IPS-18c (cell line): Measurements from ENCODE around the gene SUSD6.
"Not testable (repeated sequence)": the region's sequence is repeated elsewhere in the genome, so short reads cannot be mapped to it uniquely, and the experiment has no call there.

Source experiments
- H3K4me3 ChIP-seq: 2 replicates; pipeline ENCODE4 v1.7.0; 2013; ENCODE audit warnings: low read depth, mild to moderate bottlenecking, low read length, moderate library complexity; ENCODE audit not compliant: insufficient read depth
- H3K9me3 ChIP-seq: one replicate; pipeline ENCODE4 v1.6.1; 2013; ENCODE audit warnings: mild to moderate bottlenecking, low read length, moderate library complexity; ENCODE audit not compliant: control insufficient read depth, insufficient read depth

SUSD6 gene

DNA sequence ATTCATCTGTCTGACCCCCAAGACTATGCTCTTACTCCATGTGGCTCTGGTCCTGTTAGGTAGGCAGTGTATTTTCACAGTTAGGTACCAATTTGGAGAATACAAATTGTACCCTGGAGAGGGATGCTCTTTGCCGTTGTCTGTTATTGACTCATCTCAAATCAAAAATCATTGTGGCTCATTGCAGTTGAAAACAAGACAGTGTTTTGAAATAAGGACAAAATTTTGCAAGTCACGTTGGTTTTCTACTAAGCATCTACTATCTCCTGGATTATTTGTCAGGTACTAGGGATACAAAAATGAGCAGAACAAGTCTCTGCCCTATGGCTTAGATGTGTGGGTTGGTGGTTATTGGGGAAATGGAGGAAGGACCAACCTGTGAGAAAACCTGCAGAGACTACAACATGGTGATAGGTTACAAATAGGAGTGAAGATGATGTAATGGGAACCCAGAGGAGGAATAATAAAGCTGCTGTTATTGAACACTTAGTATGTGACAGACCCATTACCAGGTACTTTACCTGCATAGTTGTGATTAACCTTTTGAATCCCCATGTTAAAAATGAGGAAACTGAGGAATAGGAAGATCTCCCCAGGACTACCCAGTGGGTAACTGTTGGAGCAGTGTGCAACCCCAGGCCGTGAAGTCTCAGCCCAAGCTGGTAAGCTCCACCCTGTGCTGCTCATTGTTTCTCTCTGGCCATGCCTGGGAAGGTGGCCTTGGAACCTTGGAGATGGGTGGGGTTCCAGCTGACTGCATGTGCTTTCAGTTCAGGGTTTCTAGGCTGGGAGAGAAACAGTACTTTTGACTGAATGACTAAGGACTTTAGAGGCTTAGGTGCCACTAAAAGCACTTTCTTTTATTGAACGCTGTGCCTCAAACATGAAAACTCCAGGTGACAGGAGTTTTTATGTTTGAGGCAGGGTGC, 82.7 kb downstream of the SUSD6 start:
- Histone ChIP-seq H3K4me3 (no peak overlapping the region), H3K9me3 (no peaks in the 10 kb centered on the region)

DNA sequence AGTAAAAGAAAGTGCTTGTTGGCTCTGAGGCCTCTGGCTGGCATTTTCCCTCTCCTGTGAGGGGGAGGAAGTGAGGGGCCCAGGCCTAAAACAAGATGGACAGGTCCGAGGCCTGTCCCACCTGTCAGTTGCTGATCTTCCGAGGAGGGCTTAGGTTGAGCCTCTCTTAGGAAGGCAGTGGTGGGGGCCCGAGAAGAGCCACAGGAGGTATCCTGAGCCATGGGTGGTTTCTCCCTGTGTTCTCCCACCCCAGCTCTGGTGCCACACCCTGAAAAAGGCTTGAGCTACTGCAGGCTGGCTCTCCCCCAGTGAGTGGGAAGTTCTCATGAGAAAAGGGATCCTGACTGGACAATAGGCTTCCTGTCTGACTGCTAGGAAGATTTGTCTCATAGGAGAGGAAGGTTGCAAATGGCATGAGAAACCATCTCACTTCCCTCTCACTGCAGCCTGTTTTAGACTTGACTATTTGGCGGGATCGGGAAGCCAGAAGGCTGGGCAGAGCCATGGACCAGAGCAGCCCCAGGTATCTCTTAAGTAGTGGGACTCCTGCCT, 83.4 kb downstream of the SUSD6 start:
- Histone ChIP-seq H3K4me3 (no peak overlapping the region), H3K9me3 (no peaks in the 10 kb centered on the region)

- Histone ChIP-seq H3K9me3 (no peaks in the 10 kb centered on the region), H3K4me3 (no peak overlapping the region)
Observed at GRCh38 chr14:69695322-69696203, 84.2 kb downstream of the SUSD6 start.

- Histone ChIP-seq H3K9me3 (no peaks in the 10 kb centered on the region), H3K4me3 (no peak overlapping the region)
Observed at GRCh38 chr14:69696204-69696527, 84.8 kb downstream of the SUSD6 start.

- Histone ChIP-seq H3K4me3 (no peak overlapping the region), H3K9me3 (no peaks in the 10 kb centered on the region)
Observed at GRCh38 chr14:69696633-69697557, 85.5 kb downstream of the SUSD6 start.

GRCh38 chr14:69698572-69698971, 87.2 kb downstream of the SUSD6 start:
- Histone ChIP-seq H3K9me3 (no peaks in the 10 kb centered on the region), H3K4me3 (no peak overlapping the region)

- H3K4me3 ChIP-seq, H3K9me3 ChIP-seq: not testable (repeated sequence)
Observed at GRCh38 chr14:69699243-69699642, 87.8 kb downstream of the SUSD6 start.

DNA sequence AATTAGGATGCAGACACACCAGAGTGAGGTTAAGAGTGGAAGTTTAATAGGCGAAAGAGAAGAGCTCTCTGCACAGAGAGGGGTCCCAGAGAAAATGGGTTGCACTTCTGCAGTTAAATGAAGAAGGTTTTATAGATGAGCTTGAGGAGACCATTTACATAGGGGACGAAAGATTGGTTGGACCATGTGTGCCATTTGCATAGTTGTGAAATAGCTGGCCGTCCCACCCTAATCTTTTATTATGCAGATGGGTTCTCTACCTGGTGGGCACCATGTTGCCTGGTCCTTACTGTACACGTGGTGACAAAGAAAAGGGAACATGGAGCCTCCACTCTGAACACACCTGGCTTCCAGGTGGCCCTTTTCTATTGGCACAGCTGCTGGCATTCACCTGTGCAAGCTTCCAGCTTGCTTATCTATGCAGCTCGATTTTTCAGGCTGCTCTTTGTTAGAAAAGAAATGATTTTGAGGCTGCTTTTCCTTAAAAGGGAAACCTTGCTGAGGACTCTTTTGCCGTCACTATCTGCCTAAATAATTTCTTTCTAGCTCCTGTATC, 88.4 kb downstream of the SUSD6 start:
- Histone ChIP-seq H3K4me3 (no peak overlapping the region), H3K9me3 (no peaks in the 10 kb centered on the region)

- Histone ChIP-seq H3K4me3 (no peak overlapping the region), H3K9me3 (no peaks in the 10 kb centered on the region)
Observed at GRCh38 chr14:69700575-69700974, 89.2 kb downstream of the SUSD6 start.

DNA sequence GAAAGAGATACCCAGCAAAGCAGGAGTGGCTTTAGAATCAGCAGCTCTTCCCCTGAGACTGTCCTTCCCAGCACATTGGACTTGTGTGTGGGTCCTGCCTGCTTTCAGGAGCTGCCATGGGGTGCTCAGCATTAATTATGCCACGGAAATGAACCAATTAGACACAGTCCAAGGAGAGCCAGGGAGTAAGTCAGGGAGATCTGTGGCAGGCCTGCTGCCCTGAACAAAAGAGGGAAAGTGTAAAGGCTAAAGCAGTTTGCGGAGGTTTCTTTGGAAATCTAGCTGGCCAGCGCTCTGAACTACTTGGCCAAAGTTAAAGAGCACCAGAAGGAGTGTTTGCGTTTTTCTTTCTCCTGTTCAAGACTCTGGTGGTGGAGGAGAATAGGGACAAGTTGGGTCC, 89.9 kb downstream of the SUSD6 start:
- Histone ChIP-seq H3K9me3 (no peaks in the 10 kb centered on the region), H3K4me3 (no peak overlapping the region)

DNA sequence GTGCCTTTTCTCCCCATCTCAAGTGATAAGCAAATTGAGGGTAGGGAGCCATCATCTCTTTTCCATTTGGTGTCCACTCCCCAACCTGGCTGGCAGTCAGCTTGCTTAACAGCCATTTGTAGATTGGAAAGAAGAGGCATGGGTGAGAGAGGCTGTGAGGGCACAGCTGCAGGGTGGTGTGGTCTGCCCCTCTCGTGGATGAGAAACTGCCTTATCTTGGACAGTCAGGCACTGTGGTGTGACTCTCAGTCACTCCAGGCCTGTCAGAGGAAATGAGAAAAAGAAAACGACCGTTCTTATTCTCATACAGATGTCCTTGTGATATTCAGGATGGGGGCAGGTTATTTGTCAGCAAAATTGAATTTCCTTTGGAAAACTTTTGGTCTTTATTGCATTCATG, 90.5 kb downstream of the SUSD6 start:
- Histone ChIP-seq H3K4me3 (no peak overlapping the region), H3K9me3 (no peaks in the 10 kb centered on the region)

DNA sequence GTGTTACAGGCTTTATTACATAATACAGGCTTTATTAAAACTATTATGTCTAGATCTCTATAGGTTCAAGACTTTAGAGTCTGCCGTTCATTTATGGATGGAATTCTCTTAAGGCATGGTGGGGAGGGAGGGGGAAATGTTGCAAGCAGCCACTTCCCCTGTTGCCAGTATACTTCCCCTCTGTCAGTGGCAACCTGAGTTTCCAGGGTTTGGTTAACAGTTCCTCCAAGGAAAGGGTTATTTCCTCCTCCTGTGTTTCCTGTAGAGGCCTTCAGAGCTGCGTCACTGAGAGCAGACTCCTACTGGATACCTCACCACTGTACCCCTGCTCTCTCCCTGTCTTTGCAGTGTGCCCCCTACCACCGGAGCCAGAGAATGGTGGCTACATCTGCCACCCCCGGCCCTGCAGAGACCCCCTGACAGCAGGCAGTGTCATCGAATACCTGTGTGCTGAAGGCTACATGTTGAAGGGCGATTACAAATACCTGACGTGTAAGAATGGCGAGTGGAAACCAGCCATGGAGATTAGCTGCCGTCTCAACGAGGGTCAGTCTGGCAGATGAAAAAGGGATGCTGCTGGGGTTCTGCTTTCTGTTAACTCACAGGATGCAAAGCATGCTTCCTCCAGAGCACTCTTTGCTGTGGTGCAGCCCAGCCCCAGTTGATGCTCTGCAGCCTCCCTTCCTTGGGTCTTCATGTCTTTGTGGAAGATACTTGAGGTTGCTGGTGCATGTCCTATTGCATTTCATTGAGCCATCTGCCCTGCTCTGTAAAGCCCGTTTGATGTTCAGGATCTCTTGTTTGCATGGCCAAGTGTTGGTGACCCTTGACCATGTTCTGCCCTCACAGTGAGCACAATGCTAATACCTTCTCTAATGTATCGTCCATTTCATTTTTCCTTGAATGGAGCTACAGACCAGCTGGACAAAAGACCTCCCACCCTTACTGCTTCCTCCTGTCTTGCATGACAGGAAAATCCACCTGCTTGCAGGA, 91.9 kb downstream of the SUSD6 start:
- no peak overlapping the region for H3K4me3 ChIP-seq
- no peaks in the 10 kb centered on the region for H3K9me3 ChIP-seq

- Histone ChIP-seq H3K9me3 (no peaks in the 10 kb centered on the region), H3K4me3 (no peak overlapping the region)
Observed at GRCh38 chr14:69704319-69704718, 92.9 kb downstream of the SUSD6 start.

DNA sequence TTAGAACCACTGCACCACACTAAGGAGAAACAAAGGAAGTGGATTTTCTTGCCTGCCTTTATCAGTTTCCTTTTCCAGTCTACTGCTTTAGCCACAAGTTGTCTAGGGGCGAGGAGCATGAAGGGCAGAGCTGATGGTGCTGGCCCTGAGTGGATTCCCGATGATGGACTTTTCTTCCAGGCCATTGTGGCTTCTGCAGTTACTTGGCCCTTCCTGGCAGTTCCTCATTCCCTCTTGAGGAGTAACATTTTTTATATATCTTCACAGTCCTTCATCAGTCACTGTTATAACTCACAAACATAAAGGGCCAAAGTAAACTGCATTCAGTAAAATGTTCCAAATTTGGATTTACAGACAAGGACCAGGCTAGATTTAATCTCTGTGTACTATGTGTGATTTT, 94.3 kb downstream of the SUSD6 start:
- Histone ChIP-seq H3K4me3 (no peak overlapping the region), H3K9me3 (no peaks in the 10 kb centered on the region)

DNA sequence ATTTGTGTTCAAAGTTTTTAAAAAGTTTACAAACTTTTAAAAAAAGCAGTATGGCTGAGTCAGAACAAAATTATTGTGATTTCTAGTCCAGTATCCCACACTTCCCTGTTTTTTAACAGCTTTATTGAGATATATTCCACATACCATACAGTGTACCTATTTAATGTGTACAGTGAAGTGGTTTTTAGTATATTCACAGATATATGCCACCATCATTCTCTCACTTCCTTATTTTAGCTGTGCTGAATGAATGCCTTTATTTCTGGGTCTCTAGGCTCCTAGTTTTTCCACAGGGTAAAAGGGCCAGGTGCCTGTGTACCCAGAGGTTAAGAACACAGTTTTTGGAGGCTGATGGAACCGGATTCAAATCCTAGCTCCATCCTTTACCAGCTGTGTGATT, 96.7 kb downstream of the SUSD6 start:
- Histone ChIP-seq H3K4me3 (no peak overlapping the region), H3K9me3 (no peaks in the 10 kb centered on the region)
